T47D (cell line): Measurements from ENCODE around the gene ZNF549.

Source experiments
- DNase-seq, 2 experiments: peaks; one replicate each; pipeline versions ENCODE4 v3.0.0 to v3.0.0-alpha.2; 2011 to 2012; ENCODE audit warnings: low read depth in 1 of 2, low spot score in 1 of 2
- JUND ChIP-seq: IDR thresholded peaks from 2 replicates; pipeline ENCODE4 v1.6.1; 2012; ENCODE audit warnings: low read depth
- in situ Hi-C: cut with HindIII; loops from 2 replicates; pipeline ENCODE4 v1.10.0; 2016; ENCODE audit warnings: low sequenced_read_pairs, low pct_unique_long_range_greater_than_20kb

ZNF549 gene

DNA sequence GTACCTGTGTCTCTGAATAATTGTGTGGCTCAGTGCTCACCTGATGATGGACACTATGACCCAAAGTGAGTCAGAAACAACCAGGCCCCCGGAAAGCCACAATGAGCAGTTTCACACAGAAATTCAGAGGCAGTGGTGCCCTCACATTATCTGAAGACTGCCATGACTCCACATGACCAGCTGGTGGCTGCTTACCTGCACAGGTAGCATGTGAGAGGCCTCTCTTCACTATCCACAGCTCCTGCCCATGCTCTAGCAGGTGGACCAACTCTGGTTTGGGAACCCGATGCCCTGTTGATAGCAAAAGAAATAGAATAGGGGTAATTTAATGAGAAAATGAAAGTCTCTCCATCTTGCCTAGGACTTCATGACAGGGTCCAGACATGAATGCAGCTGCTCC, 25.3 kb downstream of the ZNF549 start:
- in situ Hi-C loops, result no loop called here
- TF ChIP-seq JUND, result no peak
- no peak for DNase-seq

GRCh38 chr19:57557659-57558058, 30.5 kb downstream of the ZNF549 start:
- no peak for TF ChIP-seq JUND
- no peak for DNase-seq
- in situ Hi-C loops, result no loop called here

GRCh38 chr19:57558525-57558924, 31.4 kb downstream of the ZNF549 start:
- in situ Hi-C loops, result no loop called here
- no peak for TF ChIP-seq JUND
- no peak for DNase-seq

- no peak for TF ChIP-seq JUND
- DNase-seq, result peak; percentile 23 to 32
- in situ Hi-C loops, result no loop called here
Measured at GRCh38 chr19:57559008-57559403, 31.9 kb downstream of the ZNF549 start.

GRCh38 chr19:57559404-57560025, 32.4 kb downstream of the ZNF549 start, which contains the start of gene ZNF550:
ZNF550 (minus strand) TSS chr19:57559863; CDS start chr19:57559682, 181 bp downstream.
- peak; percentile 82 to 85 for DNase-seq
- TF ChIP-seq JUND, result no peak
- in situ Hi-C loops, result no loop called here

- in situ Hi-C loops, result no loop called here
- no peak for DNase-seq
Measured at GRCh38 chr19:57560049-57560491, 32.9 kb downstream of the ZNF549 start.

GRCh38 chr19:57563547-57563946, 36.4 kb downstream of the ZNF549 start:
- in situ Hi-C loops, result no loop called here
- DNase-seq, result no peak
- no peak for TF ChIP-seq JUND

More at GRCh38 chr19:57560049-57560491, 32.9 kb downstream of the ZNF549 start:
- TF ChIP-seq JUND, result no peak

DNA sequence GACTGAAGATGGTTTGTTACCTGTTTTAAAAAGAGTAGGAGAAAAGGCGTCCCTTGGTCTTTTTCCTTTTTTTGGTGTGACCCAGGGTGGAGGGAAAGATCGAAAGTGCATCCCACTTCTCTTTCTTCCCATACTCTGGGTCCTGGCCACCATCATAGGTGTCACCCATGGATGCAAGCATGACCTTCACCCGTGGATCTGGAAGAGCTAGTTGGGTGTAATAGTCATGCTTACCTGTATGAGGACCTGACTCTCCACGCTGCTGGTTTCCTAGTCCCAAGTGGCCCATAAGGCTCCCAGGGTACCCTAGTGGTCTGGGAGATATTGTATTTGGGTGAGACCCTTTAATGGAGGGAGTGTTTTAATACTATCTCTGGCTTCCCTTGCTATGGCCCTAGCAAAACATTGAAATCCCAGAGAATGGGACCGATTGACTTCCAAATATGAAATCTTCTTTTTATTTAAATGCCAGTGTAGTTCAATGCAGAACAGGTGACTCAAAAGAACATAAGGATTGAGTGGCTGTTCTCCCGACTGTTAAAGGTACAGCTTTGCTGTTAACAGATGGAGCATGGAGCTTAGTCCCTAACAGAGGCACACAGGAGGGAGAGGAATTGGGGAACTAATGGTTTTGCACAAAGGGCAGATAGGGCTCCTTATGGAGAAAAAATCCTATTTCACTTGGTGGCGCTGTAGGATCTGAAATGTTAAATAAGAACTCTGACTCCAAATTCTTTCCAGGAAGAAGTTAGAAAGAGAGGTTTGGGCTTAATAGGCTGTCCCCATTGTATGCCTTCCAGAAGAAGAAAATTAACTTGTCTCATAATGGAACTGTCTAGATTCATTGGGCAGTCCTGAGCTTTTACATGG, 39.5 kb downstream of the ZNF549 start:
- peak in 1 of 2 experiments; percentile 33 for DNase-seq
- in situ Hi-C loops, result no loop called here

GRCh38 chr19:57570707-57571106, 43.6 kb downstream of the ZNF549 start:
- no peak for DNase-seq
- no peak for TF ChIP-seq JUND
- in situ Hi-C loops, result no loop called here

More for the DNA sequence above, 39.5 kb downstream of the ZNF549 start:
- no peak for TF ChIP-seq JUND

DNA sequence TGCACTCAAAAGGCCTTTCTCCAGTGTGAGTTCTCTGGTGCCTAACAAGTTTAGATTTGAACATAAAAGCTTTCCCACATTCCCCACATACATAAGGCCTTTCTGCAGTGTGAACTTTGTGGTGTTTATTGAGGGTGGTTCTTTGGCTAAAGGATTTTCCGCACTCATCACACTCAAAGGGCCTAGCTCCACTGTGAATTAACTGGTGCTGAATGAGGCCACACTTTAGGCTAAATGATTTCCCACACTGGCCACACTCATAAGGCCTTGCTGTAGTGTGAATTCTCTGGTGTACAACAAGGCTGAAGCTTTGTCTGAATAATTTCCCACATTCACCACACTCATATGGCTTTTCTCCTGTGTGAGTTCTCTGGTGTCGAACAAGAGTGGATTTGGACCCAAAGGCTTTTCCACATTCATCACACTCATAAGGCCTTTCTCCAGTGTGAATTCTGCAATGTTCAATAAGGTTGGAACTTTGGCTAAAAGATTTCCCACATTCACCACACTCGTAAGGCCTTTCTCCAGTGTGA, 45.3 kb downstream of the ZNF549 start:
- in situ Hi-C loops, result no loop called here
- no peak for DNase-seq
- no peak for TF ChIP-seq JUND

DNA sequence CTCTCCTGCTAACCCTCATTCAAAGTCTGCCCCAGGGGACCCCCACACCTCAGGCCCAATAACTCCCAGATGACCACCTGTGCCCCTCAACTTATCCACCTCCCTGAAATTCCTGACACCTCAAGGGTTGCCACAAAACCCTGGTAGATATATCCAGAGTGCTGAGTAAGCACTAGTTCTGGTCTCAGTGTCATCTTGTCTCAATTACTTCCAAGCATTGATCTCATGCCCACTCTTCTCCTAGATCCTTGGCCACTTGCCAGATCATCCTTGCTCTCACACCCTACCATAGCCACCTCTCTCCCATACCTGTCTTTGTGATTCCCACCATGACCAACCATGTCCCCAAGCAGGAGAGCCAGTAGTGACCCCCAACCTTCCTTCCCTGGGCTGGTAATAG, 49.5 kb downstream of the ZNF549 start:
- in situ Hi-C loops, result no loop called here
- DNase-seq, result no peak
- no peak for TF ChIP-seq JUND

- DNase-seq, result peak; percentile 95 to 98
- TF ChIP-seq JUND, result no peak
- in situ Hi-C loops, result no loop called here
Measured at GRCh38 chr19:57578487-57579205, 51.5 kb downstream of the ZNF549 start, which contains the start of gene ZNF416. ZNF416 (minus strand) TSS chr19:57578911; CDS start chr19:57578704, 207 bp downstream.
